GM21825 (cell line): ENCODE measurements around the gene RALA.
"Not testable (repeated sequence)": the region's sequence is repeated elsewhere in the genome, so short reads cannot be mapped to it uniquely, and the experiment has no call there.

ENCODE experiments used
- ATAC-seq: cut with Tn5 transposase; IDR thresholded peaks from one replicate; pipeline ENCODE4 v1.9.1; 2021; ENCODE audit warnings: mild to moderate bottlenecking, moderate library complexity; ENCODE audit not compliant: unreplicated experiment

The RALA gene

DNA sequence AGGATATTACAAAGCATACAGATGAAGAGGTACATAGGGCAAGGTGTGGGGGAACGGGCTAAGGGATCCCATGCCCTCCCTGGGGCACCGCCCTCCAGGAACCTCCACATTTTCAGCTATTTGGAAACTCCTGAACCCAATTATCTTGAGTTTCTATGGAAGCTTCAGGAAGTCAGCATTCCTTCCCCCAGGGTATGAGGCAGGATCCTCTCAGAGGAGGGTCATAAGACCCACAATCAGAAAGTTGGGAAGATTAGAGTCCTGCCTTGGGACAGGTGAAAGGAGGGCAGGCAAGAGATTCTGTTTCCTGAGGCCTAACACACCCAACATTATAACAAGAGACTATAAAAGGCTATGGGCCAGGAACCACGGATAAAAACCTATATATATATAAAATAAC lies 98.0 kb downstream of the RALA start:
- no peak for ATAC-seq

DNA sequence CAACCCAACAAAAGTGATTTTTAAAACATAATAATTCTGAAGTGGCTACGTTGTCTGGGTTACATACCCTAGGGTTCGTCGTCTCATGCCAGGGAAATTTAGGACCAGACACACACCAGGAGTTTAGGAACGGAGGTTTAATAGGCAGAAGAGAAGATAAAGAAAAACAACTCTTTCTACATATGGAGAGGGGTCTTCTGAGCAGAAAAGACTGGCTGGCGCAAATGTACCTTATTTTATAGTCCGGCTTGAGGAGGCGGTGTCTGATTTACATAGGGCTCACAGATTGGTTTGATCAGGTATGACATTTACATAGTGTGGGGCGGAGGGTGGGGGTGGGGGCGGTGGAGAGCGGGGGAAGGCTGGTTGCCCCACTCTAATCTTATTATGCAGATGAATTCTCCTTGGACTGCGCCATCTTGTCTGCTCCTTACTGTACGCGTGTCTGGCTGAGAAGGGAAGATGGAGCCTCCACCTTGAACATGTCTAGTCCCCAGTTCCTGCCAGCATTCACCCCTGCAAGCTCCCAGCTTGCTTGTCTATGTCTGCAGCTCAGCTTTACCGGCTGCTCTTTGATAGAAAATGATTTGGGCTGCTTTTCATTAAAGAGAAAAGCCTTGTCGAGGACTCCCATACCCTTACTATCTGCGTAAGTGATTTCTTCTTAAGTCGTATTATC lies 98.7 kb downstream of the RALA start:
- no peak for ATAC-seq

DNA sequence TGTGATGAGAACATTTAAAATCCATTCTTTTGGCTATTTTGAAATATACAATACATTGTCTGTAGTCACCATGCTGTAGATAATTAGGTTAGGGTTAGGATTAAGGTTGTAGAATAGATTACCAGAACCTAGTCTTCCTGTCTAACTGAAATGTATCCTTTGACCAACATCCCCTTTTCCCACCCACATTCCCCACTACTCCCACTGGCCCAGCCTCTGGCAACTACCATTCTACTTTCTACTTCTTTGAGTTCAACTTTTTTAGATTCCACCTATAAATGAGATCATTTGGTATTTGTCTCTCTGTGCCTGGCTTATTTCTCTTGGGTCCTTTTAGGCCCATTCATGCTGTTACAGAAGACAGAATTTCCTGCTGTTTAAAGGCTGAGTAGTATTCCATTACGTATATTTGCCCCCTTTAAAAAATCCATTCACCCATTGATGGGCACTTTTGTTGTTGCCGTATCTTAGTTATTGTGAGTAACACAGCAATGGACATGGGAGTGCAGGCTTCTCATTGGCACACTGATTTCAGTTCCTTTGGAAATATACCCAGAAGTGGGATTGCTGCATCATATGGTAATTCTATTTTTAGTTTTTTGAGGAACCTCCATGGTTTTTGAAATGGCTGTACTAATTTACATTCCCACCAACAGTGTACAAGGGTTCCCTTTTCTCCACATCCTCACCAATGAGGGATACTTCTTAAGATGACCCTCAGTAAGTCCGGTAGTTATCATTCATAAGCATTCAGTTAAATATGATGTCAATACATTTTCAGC lies 104.0 kb downstream of the RALA start:
- no peak for ATAC-seq

DNA sequence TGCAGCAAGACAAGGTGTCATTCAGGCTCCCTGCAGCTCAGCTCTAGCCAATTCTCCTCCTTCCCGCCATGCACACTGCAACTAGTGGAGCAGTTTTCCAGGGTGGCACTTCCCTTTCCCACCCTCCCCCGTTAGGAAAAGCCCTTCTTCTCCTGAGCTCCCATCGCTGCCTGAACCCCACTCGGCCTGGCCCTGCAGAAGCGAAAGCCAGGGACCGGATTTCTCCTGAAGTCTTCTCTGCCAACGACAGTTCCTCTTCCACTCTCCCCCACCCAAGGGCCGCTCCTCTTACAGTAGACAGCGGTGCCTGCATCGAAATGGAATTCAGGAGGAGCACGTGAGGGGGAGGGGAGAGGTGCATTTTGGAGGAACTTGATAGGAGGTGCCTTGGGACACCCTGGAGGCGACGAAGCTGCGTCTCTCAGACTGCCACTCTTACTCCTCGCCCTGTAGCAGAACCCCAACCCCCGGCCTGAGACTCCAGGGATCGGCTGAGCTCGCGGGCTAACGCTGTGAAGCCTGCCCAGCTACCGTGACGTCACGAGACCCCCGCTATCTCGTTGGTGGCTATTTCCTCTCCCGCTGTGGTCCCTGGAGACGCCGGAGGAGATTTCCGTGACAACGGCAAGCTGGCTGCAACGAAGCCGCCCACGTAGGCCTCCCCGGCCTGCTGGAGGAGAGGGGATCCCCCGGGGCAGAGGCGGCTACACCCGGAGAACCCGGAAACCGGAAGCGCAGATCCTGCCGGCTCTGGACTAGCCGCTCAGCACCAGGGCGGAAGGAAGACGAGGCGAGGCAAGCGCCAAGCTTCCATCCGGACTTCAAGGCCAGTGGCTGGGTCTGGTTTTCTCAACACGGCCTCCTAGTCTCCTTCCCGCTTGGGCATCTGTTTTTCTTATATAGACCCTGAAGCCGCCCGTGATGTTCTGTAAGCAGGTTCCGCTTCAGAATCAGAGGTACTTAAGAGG lies 109.7 kb downstream of the RALA start:
- ATAC-seq = peak; percentile 93

DNA sequence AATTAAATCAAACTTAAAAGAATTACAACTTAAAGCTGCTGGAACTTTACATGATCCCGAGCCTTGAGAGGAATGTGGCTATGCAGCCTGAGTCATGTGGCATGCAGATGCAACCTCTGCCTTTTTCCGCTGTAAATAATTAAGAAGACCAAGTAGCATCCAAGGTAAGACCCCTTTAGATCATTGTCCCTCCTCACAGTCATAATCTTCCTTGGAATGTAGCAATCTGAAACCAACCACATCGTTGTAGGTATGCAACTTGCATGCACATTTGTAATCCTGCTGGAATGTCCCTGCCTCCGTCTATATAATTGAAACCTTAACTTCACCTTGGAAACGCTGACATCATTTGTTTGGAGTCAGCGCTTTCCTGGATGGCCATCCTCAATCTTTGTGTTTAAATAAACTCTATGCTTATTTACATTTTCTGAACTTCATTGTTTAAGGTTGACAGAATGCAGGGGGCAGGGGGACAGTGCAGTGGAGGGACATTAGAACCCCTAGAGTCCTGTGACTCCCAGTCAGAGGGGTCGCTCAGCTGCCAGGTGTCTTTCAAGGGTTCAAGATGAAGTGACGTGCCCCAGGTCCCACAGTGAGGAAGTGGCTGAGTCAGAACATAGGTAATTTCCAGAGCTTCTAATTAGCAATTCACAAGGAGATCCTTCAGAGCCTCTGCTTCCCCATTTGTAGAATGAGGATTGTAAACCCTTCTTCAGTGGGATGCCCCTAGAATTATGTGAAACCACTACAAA lies 110.7 kb downstream of the RALA start:
- no peak for ATAC-seq

DNA sequence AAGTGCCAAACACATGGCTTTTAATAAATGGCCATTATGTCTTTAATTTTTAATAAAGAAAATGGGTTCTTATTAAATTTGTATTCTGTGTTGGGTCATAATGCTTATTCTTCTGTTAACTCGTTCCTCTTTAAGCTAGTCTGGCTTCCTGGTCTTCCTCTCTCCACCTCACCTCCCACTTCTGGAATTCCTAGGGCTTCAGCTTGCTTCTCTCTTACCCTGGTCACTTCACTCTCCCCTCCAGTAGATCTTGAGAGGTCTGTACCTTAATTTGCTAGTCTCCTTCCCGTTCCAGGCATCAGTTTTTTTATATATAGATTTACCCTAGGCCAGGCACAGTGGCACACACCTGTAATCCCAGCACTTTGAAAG lies 111.2 kb downstream of the RALA start:
- no peak for ATAC-seq

DNA sequence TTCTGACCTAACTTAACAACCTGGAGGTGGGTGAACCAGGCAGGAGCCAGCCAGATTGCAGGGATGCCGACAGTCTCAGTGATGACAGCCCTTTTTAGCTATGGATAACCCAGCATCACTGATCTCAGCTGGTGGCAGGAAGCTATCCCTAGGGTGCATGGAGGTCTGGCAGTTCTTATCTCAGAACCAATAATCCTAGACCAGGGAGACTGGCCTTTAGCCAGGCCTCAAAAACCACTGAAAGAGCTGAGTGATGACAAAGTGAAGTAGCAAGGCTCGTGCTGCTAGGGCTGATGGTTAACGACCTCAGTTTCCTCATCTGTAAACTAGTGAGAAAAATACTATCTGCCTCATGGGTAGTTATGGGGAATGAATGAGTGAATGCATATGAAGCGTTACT lies 112.5 kb downstream of the RALA start:
- no peak for ATAC-seq

DNA sequence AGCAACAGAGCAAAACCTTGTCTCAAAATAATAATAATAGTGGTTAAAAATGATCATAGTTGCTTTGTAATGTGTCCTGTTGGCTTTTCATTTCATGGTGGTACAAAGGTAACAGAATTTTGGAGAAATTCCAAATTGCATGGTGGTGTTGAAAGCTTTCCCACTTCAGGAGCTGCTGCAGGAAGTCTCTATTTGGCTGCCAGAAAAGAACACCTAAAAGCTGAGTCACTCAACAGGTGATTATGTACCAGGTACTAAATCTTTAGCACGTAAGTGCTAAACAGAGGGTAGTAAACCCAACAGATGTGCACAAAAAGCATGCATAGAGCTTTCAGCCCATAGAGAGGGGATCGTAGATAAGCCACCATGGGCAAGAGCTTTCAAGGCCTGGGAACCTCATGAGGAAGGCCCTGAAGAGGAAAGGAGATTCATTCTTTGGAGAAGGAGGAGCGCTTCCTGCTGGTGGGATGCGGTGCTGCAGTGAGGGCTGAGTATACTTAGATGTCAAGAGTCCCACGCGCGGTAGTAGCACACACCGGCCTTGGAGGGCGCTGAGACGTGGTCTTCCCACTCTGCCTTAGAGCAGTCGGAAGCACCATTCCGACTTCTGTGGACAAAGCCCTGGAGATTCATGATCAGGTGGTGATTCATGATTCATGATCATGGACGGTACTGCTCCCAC lies 118.7 kb downstream of the RALA start:
- ATAC-seq = no peak

DNA sequence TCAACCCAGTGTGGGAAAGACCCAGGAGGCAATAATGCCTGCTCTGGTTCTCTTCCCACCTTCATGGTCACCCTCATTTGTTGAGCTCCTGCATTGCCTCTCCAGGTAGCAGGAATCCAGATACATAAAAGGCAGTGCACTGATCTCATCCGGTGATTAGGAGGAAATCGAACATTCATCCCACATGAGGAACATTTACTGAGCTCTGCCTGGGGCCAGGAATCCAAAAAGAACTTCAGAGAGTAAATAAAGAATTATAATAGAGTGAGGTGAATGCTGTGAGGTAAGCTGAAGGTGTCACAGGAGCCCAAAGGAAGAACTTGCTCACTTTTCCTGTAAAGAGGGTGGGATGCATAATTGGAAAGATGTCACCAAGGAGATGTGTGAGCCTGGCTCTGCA lies 121.2 kb downstream of the RALA start:
- no peak for ATAC-seq

DNA sequence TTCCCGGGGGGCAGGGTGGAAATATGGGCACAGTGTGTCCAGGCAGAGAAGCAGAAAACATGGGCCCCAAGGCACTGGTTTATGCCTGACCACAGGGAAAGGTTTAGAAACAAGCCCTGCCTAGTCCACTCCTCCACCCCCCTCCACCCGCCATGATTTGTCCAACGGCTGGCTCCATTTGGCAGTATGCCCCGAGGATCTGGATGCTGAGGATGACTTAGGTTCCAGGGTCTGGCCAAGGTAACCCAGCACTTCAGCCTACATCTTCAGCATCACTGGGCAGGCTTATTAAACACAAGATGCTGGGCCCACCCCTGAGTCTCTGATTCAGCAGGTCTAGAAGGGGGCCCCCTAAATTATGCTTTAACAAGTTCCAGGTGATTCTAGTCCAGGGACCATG lies 121.9 kb downstream of the RALA start:
- ATAC-seq = no peak

DNA sequence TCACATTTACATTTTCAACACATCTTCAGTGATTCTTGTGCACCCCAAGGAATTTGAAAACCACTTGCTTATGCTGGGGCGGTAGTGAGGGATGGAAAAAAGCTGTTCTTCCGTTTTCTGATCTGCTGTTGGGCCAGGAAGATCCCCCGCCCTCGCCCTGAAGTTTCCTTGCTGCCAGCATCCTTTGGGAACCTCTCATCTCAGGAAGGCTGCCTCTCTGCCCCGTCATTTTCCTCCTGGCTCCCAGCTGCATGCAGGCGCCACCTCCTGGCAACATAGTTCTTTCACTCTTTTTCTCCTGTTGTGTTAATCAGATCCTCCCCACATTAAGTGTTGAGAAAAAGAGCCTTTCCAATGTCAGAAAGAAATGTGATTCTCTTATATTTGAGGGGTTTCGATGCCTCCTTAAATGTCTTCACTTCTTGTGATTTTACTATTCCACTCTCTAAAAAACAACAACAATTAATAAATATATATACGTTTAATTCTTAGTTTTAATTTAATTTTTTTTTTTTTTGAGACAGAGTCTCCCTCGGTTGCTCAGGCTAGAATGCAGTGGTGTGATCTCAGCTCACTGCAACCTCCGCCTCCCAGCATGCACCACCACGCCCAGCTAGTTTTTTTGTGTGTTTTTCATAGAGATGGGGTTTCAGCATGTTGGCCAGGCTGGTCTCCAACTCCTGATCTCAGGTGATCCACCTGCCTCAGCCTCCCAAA lies 122.9 kb downstream of the RALA start:
- ATAC-seq = no peak

DNA sequence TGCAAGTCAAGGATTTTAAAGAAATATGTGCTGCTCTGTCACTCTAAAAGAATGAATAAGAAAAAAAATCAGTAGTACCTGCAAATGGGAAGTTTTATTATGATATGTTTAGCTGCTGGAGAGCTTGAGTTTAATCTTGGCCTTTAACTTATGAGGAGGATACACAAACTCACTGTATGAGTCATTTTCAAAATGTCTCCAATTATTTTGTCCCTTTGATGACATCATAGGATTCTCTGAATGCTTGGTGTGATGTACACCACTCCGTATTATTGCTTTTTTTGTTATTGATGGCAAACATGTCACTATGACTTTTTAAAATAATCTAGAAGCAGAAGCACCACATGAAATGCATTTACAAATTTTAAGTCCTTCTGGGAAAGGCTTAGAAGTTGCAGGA lies 125.8 kb downstream of the RALA start:
- ATAC-seq = no peak

DNA sequence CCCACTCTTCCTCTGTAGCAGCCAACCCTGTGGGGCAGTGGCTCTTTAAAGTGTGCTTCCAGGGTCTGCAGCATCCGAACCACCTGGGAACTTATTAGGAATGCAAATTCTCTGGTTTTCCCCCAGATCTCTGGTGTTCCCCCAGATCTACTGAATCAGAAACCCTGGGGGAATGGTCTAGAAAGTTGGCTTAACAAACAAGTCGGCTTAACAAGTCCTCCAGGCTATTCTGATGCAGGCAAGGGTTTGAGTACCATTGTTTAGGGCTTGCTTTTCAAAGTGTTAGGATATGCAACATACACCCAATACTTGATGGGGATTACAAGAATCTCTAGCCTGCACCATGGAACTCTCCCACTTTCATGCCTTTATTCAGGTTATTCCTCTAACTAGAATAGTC lies 126.3 kb downstream of the RALA start:
- no peak for ATAC-seq

DNA sequence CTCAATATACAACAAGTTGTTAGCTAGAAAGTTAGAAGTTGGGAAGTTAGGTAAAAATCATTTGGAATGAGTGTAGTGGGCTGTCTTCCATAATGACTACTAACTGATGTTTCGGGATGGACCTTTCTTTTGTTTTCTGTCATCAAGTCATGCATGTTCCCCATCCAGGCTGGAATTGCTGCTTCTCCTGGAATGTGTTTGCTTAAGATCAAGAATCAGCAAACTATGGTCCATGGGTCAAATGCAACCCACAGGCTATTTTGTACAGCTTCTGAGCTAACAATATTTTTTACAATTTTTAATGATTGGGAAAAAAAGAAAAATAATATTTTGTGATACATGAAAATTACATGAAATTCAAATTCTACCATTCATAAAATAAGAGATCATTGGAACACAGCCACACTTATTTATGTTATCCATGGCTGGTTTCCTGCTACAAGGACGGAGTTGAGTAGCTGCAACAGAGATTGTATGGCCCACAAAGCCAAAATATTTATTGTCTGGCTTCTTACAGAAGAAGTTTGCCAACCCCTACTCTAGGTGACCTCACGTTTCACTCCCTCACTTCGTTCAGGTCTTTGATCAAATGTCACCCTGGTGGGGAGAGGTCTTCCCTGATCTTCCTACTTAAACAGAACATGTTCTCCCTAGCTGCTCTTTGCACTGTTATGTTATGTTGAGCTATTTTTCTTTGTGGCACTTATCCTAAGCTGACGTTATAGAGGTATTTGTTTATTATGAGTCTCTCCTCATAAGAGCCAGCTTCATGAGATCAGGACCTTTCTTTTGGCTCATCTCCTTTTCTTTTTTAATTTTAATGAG lies 127.1 kb downstream of the RALA start:
- ATAC-seq = no peak

DNA sequence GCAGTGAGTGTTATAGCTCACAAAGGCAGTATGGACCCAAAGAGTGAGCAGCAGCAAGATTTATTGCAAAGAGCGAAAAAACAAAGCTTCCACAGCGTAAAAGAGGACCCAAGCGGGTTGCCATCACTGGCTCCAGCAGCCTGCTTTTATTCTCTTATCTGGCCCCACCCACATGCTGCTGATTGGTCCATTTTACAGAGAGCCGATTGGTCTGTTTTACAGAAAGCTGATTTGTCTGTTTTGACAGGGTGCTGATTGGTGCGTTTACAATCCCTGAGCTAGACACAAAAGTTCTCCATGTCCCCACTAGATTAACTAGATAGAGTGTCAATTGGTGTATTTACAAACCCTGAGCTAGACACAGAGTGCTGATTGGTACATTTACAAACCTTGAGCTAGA lies 129.9 kb downstream of the RALA start:
- not testable (repeated sequence) for ATAC-seq

DNA sequence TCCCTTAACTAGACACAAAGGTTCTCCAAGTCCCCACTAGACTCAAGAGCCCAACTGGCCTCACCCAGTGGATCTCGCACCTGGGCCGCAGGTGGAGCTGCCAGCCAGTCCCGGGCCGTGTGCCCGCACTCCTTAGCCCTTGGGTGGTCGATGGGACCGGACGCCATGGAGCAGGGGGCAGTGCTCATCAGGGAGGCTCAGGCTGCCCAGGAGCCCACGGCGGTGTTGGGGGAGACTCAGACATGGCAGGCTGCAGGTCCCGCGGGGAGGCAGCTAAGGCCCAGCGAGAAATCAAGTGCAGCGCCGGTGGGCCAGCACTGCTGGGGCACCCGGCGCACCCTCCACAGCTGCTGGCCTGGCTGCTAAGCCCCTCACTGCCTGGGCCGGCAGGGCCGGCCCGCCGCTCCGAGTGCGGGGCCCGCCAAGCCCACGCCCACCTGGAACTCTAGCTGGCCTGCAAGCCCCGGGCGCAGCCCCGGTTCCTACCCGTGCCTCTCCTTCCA lies 130.5 kb downstream of the RALA start:
- no peak for ATAC-seq

DNA sequence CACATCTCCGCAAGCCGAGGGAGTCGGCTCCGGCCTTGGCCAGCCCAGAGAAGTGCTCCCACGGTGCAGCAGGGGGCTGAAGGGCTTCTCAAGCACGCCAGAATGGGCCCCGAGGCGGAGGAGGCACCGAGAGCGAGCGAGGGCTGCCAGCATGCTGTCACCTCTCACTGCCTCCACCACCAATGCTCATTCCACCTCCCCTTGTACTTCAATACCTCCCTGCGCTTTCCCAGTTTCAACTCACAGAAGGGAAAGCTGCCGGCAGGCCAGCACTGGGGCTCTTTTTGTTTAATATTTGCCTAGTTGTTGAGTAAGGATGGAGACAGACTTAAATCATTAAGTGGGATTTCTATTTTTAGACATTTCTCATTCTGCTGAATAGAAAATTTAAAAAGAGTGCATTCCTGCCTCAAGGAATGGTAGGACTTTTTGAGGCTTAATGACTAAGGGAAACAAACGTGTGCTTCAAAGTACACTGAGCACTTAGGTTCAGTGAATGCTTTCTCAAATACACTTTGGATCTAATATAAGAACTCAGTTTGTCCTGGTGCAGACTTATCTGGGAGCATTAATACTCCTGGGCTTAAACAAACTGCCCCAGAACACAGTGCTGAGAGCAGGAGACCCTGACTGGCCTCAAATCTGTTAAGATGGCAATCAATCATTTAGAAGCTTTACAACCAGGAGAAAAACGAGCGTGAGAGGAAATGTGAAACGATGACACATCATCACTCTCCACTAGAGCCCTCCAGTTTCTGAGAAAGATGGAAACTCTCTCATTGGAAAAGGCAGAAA lies 131.2 kb downstream of the RALA start:
- no peak for ATAC-seq

DNA sequence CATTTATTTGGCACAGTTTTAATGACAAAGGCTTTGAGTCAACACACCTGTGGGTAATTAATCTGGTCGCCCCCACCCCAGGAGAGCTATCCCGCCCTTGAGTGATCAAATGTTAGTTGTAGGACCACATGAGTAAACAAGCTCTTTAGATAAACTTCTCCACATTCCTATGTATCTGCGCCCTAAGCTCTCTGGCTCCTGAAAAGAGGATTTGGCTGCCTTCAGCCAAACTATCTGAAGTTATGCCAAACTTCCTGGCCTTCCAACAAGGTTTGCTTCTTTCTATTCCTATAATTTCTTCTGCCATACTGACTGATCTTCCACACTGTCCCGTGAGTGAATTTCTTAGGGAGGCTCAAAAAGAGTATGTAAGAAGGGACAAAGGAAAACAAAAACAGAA lies 134.2 kb downstream of the RALA start:
- no peak for ATAC-seq
